Measurements from ENCODE around the gene CHD9. TPM values are rescaled to one million over a fixed set of nuclear protein-coding genes. Genes with fewer than 3 reads are reported as not detected.

CHD9 gene
- polyA plus RNA-seq, 1 donor from 2014 or later: 69.3 TPM

DNA sequence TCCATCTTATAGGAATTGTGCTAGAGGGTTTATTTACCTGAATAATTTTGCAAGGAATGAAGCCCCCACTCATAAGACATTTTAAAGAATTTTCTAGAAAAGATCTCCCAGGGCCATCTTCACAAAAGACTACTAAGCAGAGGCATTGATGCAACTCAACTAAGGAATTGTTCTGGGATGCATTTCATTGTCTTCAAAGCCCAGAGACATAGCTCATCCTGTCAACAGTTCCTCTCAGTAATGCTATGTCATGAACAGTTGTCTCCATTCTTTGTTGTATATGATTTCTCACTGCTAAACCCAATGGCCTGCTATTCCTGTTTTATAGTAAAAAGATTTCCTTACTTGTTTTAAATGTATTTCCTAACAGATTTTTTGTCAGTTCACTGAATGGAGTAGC lies 242.7 kb downstream of the CHD9 start:
- Histone ChIP-seq H3K27me3 (ENCODE audit: insufficient read depth, low read depth, low read length) (no peaks in the 10 kb centered on the region), H3K9me3 (ENCODE audit: low read length) (no peaks in the 10 kb centered on the region), H4K20me1 (ENCODE audit: insufficient read depth) (no peaks in the 10 kb centered on the region), H3K27ac (ENCODE audit: low read length) (no peak overlapping the region), H3K9me2 (ENCODE audit: insufficient read depth, low read length) (no peaks in the 10 kb centered on the region), H3K36me3 (ENCODE audit: insufficient read depth, low read length) (peaks cover 10% of the 10 kb centered on the region), H3K79me2 (replicated peaks; ENCODE audit: insufficient read depth, low read length) (no peaks in the 10 kb centered on the region), H3K4me3 (ENCODE audit: low read length) (no peak overlapping the region), H3K4me2 (ENCODE audit: low read length) (no peak overlapping the region), H3F3A (ENCODE audit: insufficient read depth, low read length, poor library complexity, severe bottlenecking) (no peaks in the 10 kb centered on the region), H3K9ac (ENCODE audit: low read length) (no peak overlapping the region), H2AFZ (ENCODE audit: low read depth, low read length) (no peak overlapping the region)
- no peak for TF ChIP-seq EZH2 (IDR thresholded peaks at IDR 0.05; ENCODE audit: borderline replicate concordance, insufficient read depth, low read length, poor library complexity, severe bottlenecking)
- TF ChIP-seq SMC3 (conservative IDR thresholded peaks at IDR 0.05; ENCODE audit: poor library complexity): no peak
- TF ChIP-seq EP300 (conservative IDR thresholded peaks at IDR 0.05; ENCODE audit: poor library complexity, severe bottlenecking): no peak
- TF ChIP-seq, protein P1, sequence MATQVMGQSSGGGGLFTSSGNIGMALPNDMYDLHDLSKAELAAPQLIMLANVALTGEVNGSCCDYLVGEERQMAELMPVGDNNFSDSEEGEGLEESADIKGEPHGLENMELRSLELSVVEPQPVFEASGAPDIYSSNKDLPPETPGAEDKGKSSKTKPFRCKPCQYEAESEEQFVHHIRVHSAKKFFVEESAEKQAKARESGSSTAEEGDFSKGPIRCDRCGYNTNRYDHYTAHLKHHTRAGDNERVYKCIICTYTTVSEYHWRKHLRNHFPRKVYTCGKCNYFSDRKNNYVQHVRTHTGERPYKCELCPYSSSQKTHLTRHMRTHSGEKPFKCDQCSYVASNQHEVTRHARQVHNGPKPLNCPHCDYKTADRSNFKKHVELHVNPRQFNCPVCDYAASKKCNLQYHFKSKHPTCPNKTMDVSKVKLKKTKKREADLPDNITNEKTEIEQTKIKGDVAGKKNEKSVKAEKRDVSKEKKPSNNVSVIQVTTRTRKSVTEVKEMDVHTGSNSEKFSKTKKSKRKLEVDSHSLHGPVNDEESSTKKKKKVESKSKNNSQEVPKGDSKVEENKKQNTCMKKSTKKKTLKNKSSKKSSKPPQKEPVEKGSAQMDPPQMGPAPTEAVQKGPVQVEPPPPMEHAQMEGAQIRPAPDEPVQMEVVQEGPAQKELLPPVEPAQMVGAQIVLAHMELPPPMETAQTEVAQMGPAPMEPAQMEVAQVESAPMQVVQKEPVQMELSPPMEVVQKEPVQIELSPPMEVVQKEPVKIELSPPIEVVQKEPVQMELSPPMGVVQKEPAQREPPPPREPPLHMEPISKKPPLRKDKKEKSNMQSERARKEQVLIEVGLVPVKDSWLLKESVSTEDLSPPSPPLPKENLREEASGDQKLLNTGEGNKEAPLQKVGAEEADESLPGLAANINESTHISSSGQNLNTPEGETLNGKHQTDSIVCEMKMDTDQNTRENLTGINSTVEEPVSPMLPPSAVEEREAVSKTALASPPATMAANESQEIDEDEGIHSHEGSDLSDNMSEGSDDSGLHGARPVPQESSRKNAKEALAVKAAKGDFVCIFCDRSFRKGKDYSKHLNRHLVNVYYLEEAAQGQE (IDR thresholded peaks at IDR 0.05; ENCODE audit: borderline replicate concordance): no peak
- TF ChIP-seq, protein P2, sequence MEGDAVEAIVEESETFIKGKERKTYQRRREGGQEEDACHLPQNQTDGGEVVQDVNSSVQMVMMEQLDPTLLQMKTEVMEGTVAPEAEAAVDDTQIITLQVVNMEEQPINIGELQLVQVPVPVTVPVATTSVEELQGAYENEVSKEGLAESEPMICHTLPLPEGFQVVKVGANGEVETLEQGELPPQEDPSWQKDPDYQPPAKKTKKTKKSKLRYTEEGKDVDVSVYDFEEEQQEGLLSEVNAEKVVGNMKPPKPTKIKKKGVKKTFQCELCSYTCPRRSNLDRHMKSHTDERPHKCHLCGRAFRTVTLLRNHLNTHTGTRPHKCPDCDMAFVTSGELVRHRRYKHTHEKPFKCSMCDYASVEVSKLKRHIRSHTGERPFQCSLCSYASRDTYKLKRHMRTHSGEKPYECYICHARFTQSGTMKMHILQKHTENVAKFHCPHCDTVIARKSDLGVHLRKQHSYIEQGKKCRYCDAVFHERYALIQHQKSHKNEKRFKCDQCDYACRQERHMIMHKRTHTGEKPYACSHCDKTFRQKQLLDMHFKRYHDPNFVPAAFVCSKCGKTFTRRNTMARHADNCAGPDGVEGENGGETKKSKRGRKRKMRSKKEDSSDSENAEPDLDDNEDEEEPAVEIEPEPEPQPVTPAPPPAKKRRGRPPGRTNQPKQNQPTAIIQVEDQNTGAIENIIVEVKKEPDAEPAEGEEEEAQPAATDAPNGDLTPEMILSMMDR (IDR thresholded peaks at IDR 0.05; ENCODE audit: poor library complexity, severe bottlenecking): no peak
- TF ChIP-seq POLR2AphosphoS5 (IDR thresholded peaks at IDR 0.05): no peak
- no peak for TF ChIP-seq TAF1 (IDR thresholded peaks at IDR 0.05; ENCODE audit: low read depth)
- no peak for TF ChIP-seq MXI1 (conservative IDR thresholded peaks at IDR 0.05; ENCODE audit: poor library complexity, severe bottlenecking)
- TF ChIP-seq RAD21 (conservative IDR thresholded peaks at IDR 0.05): no peak

DNA sequence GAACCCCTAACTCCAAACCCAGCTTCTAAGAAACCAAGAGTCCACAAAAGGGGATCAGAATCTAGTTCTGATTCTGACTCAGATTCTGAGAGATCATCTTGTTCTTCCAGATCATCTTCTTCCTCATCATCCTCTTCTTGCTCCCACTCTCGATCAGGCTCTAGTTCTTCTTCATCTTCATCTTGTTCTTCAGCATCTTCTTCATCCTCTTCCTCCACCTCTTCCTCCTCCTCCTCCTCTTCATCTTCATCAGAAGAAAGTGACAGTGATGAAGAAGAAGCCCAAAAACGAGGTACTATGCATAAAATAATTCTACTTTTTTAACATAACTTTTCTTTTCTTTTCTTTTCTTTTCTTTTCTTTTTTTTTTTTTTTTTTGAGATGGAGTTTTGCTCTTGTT lies 249.5 kb downstream of the CHD9 start:
- Histone ChIP-seq H3K36me3 (ENCODE audit: insufficient read depth, low read length) (peaks cover 24% of the 10 kb centered on the region), H3K9ac (ENCODE audit: low read length) (no peak overlapping the region), H3K4me2 (ENCODE audit: low read length) (no peak overlapping the region), H3K4me3 (ENCODE audit: low read length) (no peak overlapping the region), H3K27me3 (ENCODE audit: insufficient read depth, low read depth, low read length) (no peaks in the 10 kb centered on the region), H3F3A (ENCODE audit: insufficient read depth, low read length, poor library complexity, severe bottlenecking) (no peaks in the 10 kb centered on the region), H3K79me2 (replicated peaks; ENCODE audit: insufficient read depth, low read length) (peaks cover 3% of the 10 kb centered on the region), H2AFZ (ENCODE audit: low read depth, low read length) (no peak overlapping the region), H4K20me1 (ENCODE audit: insufficient read depth) (no peaks in the 10 kb centered on the region), H3K9me2 (ENCODE audit: insufficient read depth, low read length) (no peaks in the 10 kb centered on the region), H3K27ac (ENCODE audit: low read length) (no peak overlapping the region), H3K9me3 (ENCODE audit: low read length) (no peaks in the 10 kb centered on the region)
- TF ChIP-seq, protein P2 (IDR thresholded peaks at IDR 0.05; ENCODE audit: poor library complexity, severe bottlenecking): no peak
- TF ChIP-seq SMC3 (conservative IDR thresholded peaks at IDR 0.05; ENCODE audit: poor library complexity) (no peak), POLR2AphosphoS5 (IDR thresholded peaks at IDR 0.05) (no peak), TAF1 (IDR thresholded peaks at IDR 0.05; ENCODE audit: low read depth) (no peak), RAD21 (conservative IDR thresholded peaks at IDR 0.05) (no peak), MXI1 (conservative IDR thresholded peaks at IDR 0.05; ENCODE audit: poor library complexity, severe bottlenecking) (no peak), EP300 (conservative IDR thresholded peaks at IDR 0.05; ENCODE audit: poor library complexity, severe bottlenecking) (no peak), EZH2 (IDR thresholded peaks at IDR 0.05; ENCODE audit: borderline replicate concordance, insufficient read depth, low read length, poor library complexity, severe bottlenecking) (no peak)
- TF ChIP-seq, protein P1 (IDR thresholded peaks at IDR 0.05; ENCODE audit: borderline replicate concordance): no peak

Data from neural cell (in vitro differentiated cells).